Esophagus muscularis mucosa (tissue), 3 donors: ENCODE measurements around the gene CCNY.

ENCODE experiments used
- CTCF ChIP-seq, 3 experiments: fragments of 200-600 bp in 2 of 3; fragments of 450-650 bp in 1 of 3; sonication (generic) in 2 of 3; IDR thresholded peaks; one replicate each; pipeline ENCODE4 v1.5.1; 2017 to 2019; ENCODE audit warnings: antibody characterized with exemption in 3 of 3, mild to moderate bottlenecking in 2 of 3, moderate library complexity in 1 of 3
- POLR2A ChIP-seq: fragments of 450-650 bp; IDR thresholded peaks from one replicate; pipeline ENCODE4 v1.6.1; 2017; ENCODE audit warnings: antibody characterized with exemption, moderate library complexity, mild to moderate bottlenecking, low read depth
- POLR2AphosphoS5 ChIP-seq, 2 donors: sonication (generic); formaldehyde crosslinking; IDR thresholded peaks; one replicate each; pipeline ENCODE4 v1.6.1; 2017; ENCODE audit warnings: antibody characterized with exemption in 2 of 2

GRCh38 chr10:35334297-35334696 lies 2.0 kb upstream of the CCNY start:
- TF ChIP-seq POLR2A, result no peak
- no peak for TF ChIP-seq CTCF (IDR thresholded peaks at IDR 0.05)
- TF ChIP-seq POLR2AphosphoS5 (IDR thresholded peaks at IDR 0.05), result no peak
